ENCODE data around the gene TRAF2. TPM values are rescaled to one million over a fixed set of nuclear protein-coding genes. Genes with fewer than 3 reads are reported as not detected.
A peak's percentile ranks its signal among the peaks of the same experiment; 100 is the strongest.

Gene TRAF2
- total RNA-seq, 2 experiments from 2014 or later: 10.6 to 11.6 TPM

GRCh38 chr9:136906266-136906665, 19.9 kb downstream of the TRAF2 start:
- ATAC-seq (ENCODE audit: poor library complexity) (no peak), DNase-seq (no peak)
- peaks cover 30% of the 10 kb centered on the region for H3K4me1 Mint-ChIP-seq (ENCODE audit: low read depth)
- Histone ChIP-seq H3K9me3 (ENCODE audit: control insufficient read depth in 1 of 2, insufficient read depth in 1 of 2, low read length in 2 of 2) (no peaks in the 10 kb centered on the region), H3K4me1 (ENCODE audit: insufficient read depth, low read length) (peaks cover 38% of the 10 kb centered on the region), H3K4me3 (ENCODE audit: low read length) (no peak overlapping the region), H3K27me3 (ENCODE audit: control insufficient read depth in 1 of 2, insufficient read depth in 2 of 2, low read length in 2 of 2) (no peaks in the 10 kb centered on the region), H3K27ac (ENCODE audit: low read depth in 1 of 2, low read length in 2 of 2) (no peak overlapping the region), H3K36me3 (ENCODE audit: insufficient read depth, low read length) (peaks cover 46% of the 10 kb centered on the region)
- H3K4me3 Mint-ChIP-seq: no peak overlapping the region
- TF ChIP-seq CTCF (IDR thresholded peaks at IDR 0.05): no peak
- intact Hi-C loops (cut with DNase I, micrococcal nuclease): loop anchor here in 1 of 2 experiments (10.0 kb wide), 1 partner anchor 101 kb away; the partner anchor contains the start of gene RABL6
- H3K9me3 Mint-ChIP-seq: no peaks in the 10 kb centered on the region
- CTCF ChIA-PET: no interaction called here
- H3K36me3 Mint-ChIP-seq (ENCODE audit: low read depth): peaks cover 53% of the 10 kb centered on the region
- H3K27ac Mint-ChIP-seq: no peak overlapping the region
- H3K27me3 Mint-ChIP-seq: no peaks in the 10 kb centered on the region
- POLR2A ChIA-PET: no interaction called here

GRCh38 chr9:136907011-136907914, 20.9 kb downstream of the TRAF2 start:
- Histone ChIP-seq H3K27ac (ENCODE audit: low read depth in 1 of 2, low read length in 2 of 2) (no peak overlapping the region), H3K9me3 (ENCODE audit: control insufficient read depth in 1 of 2, insufficient read depth in 1 of 2, low read length in 2 of 2) (no peaks in the 10 kb centered on the region), H3K4me3 (ENCODE audit: low read length) (no peak overlapping the region), H3K36me3 (ENCODE audit: insufficient read depth, low read length) (peaks cover 45% of the 10 kb centered on the region), H3K27me3 (ENCODE audit: control insufficient read depth in 1 of 2, insufficient read depth in 2 of 2, low read length in 2 of 2) (no peaks in the 10 kb centered on the region), H3K4me1 (ENCODE audit: insufficient read depth, low read length) (peaks cover 28% of the 10 kb centered on the region)
- intact Hi-C loops (cut with DNase I, micrococcal nuclease): loop anchor here in 1 of 2 experiments (10.0 kb wide), 1 partner anchor 102 kb away; the partner anchor contains the start of gene RABL6
- Mint-ChIP-seq H3K4me1 (ENCODE audit: low read depth) (peaks cover 20% of the 10 kb centered on the region), H3K36me3 (ENCODE audit: low read depth) (peaks cover 46% of the 10 kb centered on the region), H3K4me3 (no peak overlapping the region), H3K27me3 (no peaks in the 10 kb centered on the region), H3K9me3 (no peaks in the 10 kb centered on the region), H3K27ac (peak overlapping the region; percentile 20)
- no peak for ATAC-seq (ENCODE audit: poor library complexity)
- POLR2A ChIA-PET: no interaction called here
- CTCF ChIA-PET: no interaction called here
- no peak for TF ChIP-seq CTCF (IDR thresholded peaks at IDR 0.05)
- DNase-seq: no peak

- Mint-ChIP-seq H3K4me3 (no peak overlapping the region), H3K36me3 (ENCODE audit: low read depth) (peaks cover 51% of the 10 kb centered on the region), H3K27me3 (no peaks in the 10 kb centered on the region), H3K4me1 (ENCODE audit: low read depth) (peaks cover 1% of the 10 kb centered on the region), H3K27ac (no peak overlapping the region), H3K9me3 (no peaks in the 10 kb centered on the region)
- ChIA-PET POLR2A (no interaction called here), CTCF (no interaction called here)
- Histone ChIP-seq H3K27me3 (ENCODE audit: control insufficient read depth in 1 of 2, insufficient read depth in 2 of 2, low read length in 2 of 2) (no peaks in the 10 kb centered on the region), H3K4me3 (ENCODE audit: low read length) (no peak overlapping the region), H3K4me1 (ENCODE audit: insufficient read depth, low read length) (no peaks in the 10 kb centered on the region), H3K9me3 (ENCODE audit: control insufficient read depth in 1 of 2, insufficient read depth in 1 of 2, low read length in 2 of 2) (no peaks in the 10 kb centered on the region), H3K36me3 (ENCODE audit: insufficient read depth, low read length) (peaks cover 57% of the 10 kb centered on the region), H3K27ac (ENCODE audit: low read depth in 1 of 2, low read length in 2 of 2) (no peak overlapping the region)
- DNase-seq: no peak
- ATAC-seq (ENCODE audit: poor library complexity): no peak
- intact Hi-C loops (cut with DNase I, micrococcal nuclease): no loop called here
- TF ChIP-seq CTCF (IDR thresholded peaks at IDR 0.05): no peak
These were observed 24.0 kb downstream of the TRAF2 start for GRCh38 chr9:136910197-136910900.

Data from CD4-positive, alpha-beta T cell (primary cell).